Osteocyte (in vitro differentiated cells): ENCODE results near the gene SHROOM3. TPM values are rescaled to one million over a fixed set of nuclear protein-coding genes. Genes with fewer than 3 reads are reported as not detected.

Source experiments
- DNase-seq: peaks from one replicate; pipeline ENCODE4 v3.0.0; 2021; ENCODE audit warnings: mixed read lengths; ENCODE audit not compliant: unreplicated experiment; ENCODE audit errors: extremely low spot score
- H3K27ac Mint-ChIP-seq: one replicate; pipeline ENCODE4 v1.8.0; 2021; ENCODE audit warnings: mild to moderate bottlenecking, mixed read lengths; ENCODE audit not compliant: unreplicated experiment
- H3K27me3 Mint-ChIP-seq: one replicate; pipeline ENCODE4 v1.8.0; 2021; ENCODE audit warnings: mixed read lengths; ENCODE audit not compliant: unreplicated experiment
- H3K36me3 Mint-ChIP-seq: one replicate; pipeline ENCODE4 v1.8.0; 2021; ENCODE audit warnings: mixed read lengths; ENCODE audit not compliant: unreplicated experiment
- H3K4me1 Mint-ChIP-seq: one replicate; pipeline ENCODE4 v1.8.0; 2021; ENCODE audit warnings: mixed read lengths; ENCODE audit not compliant: unreplicated experiment
- H3K4me3 Mint-ChIP-seq: one replicate; pipeline ENCODE4 v1.8.0; 2021; ENCODE audit warnings: mild to moderate bottlenecking, moderate library complexity, mixed read lengths; ENCODE audit not compliant: unreplicated experiment
- H3K9me3 Mint-ChIP-seq: one replicate; pipeline ENCODE4 v1.8.0; 2021; ENCODE audit warnings: mixed read lengths; ENCODE audit not compliant: unreplicated experiment
- total RNA-seq: library from RNA; stranded (reverse); gene quantifications from 2 replicates; pipeline ENCODE4 v1.2.1, GENCODE V29; 2021
- TF ChIP-seq, protein P1 (sequence below): fragments of 200-600 bp; sonication (generic); IDR thresholded peaks from 2 replicates; pipeline ENCODE4 v1.5.0; 2021; ENCODE audit warnings: antibody characterized with exemption, mild to moderate bottlenecking, moderate library complexity

Gene SHROOM3
- total RNA-seq, 1 donor from 2014 or later: 4.8 TPM

DNA sequence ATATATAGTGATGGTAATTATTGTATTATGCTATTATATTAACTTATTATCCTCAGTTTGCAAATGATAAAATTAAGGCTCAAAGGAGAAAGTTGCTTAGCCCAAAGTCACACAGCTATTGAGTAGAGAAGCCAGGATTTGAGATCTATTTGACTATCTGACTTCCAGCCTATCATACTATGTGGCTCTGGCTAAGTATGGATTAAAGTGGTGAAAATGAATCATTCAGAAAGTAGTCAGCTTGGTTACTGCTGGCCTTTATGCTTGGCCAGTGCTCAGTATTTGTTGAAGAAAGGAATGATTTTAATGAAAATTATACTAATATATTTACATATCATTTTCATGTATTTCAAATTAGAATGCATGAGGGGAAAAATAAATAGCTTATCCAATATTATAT, 219.8 kb downstream of the SHROOM3 start:
- Mint-ChIP-seq H3K27me3 (no peaks in the 10 kb centered on the region), H3K9me3 (peaks cover 3% of the 10 kb centered on the region), H3K4me1 (peaks cover 38% of the 10 kb centered on the region), H3K27ac (no peak overlapping the region), H3K36me3 (no peaks in the 10 kb centered on the region), H3K4me3 (no peak overlapping the region)
- TF ChIP-seq, protein P1, sequence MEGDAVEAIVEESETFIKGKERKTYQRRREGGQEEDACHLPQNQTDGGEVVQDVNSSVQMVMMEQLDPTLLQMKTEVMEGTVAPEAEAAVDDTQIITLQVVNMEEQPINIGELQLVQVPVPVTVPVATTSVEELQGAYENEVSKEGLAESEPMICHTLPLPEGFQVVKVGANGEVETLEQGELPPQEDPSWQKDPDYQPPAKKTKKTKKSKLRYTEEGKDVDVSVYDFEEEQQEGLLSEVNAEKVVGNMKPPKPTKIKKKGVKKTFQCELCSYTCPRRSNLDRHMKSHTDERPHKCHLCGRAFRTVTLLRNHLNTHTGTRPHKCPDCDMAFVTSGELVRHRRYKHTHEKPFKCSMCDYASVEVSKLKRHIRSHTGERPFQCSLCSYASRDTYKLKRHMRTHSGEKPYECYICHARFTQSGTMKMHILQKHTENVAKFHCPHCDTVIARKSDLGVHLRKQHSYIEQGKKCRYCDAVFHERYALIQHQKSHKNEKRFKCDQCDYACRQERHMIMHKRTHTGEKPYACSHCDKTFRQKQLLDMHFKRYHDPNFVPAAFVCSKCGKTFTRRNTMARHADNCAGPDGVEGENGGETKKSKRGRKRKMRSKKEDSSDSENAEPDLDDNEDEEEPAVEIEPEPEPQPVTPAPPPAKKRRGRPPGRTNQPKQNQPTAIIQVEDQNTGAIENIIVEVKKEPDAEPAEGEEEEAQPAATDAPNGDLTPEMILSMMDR: no peak
- no peak for DNase-seq

DNA sequence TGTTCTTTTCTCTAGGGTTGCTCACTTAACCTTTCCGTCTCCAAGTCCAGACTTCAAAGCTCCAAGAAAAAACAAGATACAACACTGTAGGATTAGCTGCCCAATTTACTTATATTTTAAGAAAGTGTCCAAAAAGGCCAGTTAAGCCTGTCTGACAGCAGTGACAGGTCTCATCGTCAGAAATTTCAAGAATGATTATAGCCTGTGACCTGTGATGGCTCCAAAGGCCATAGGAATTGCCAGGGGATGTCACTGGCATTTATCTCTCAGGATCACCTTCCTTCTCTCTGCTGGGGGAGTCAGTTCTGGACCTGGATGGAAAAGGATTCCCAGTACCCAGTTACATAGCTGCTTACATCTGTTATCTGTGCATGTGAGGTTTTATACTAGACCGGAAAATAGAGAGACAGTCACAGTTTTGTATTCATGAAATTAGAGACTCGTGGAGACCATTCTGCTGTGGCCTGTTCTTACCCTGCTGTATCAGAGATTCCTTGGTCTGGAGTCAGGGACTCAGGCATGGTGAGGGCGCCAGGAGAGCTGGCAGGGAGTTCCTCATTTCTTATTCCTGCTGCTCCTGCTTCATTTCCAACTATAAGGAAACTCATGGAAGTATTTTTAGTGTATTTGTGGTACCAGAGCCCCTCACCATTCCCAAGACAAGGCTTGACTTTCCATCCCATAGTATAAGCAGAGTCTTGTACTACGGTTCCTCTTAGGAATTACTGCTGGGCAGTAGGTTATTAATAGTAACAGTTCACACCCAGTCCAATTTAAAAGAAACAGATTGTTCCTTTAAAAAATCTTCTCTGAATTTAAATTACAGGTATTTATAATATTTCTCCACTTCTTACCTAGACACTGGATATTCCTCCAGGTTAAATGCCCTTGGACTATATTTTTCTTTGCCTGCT, 220.8 kb downstream of the SHROOM3 start:
- TF ChIP-seq, protein P1: no peak
- Mint-ChIP-seq H3K36me3 (no peaks in the 10 kb centered on the region), H3K4me1 (peaks cover 40% of the 10 kb centered on the region), H3K27ac (peak overlapping the region; percentile 27), H3K4me3 (no peak overlapping the region), H3K27me3 (no peaks in the 10 kb centered on the region), H3K9me3 (no peaks in the 10 kb centered on the region)
- no peak for DNase-seq

DNA sequence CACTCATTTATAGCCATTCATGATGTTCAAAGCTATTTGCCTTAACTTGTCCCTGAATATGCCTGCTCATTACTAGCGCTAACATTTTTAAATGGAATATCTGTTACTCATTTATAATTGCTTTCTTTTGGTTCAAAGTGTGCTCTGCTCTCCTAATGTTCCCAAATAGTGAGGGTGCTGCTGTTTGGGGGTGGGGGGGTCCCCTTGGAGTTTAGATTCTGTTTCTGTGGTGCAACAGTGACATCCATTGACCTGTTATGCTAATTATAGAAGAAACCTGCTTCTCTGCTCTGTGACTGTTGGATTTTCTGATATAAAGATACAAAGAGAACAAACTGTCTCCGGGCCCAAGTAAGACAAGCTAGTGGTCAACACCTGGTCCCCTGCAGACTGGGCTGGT, 222.4 kb downstream of the SHROOM3 start:
- Mint-ChIP-seq H3K4me3 (no peak overlapping the region), H3K4me1 (peaks cover 40% of the 10 kb centered on the region), H3K27me3 (no peaks in the 10 kb centered on the region), H3K9me3 (no peaks in the 10 kb centered on the region), H3K36me3 (no peaks in the 10 kb centered on the region), H3K27ac (no peak overlapping the region)
- TF ChIP-seq, protein P1: no peak
- DNase-seq: no peak

DNA sequence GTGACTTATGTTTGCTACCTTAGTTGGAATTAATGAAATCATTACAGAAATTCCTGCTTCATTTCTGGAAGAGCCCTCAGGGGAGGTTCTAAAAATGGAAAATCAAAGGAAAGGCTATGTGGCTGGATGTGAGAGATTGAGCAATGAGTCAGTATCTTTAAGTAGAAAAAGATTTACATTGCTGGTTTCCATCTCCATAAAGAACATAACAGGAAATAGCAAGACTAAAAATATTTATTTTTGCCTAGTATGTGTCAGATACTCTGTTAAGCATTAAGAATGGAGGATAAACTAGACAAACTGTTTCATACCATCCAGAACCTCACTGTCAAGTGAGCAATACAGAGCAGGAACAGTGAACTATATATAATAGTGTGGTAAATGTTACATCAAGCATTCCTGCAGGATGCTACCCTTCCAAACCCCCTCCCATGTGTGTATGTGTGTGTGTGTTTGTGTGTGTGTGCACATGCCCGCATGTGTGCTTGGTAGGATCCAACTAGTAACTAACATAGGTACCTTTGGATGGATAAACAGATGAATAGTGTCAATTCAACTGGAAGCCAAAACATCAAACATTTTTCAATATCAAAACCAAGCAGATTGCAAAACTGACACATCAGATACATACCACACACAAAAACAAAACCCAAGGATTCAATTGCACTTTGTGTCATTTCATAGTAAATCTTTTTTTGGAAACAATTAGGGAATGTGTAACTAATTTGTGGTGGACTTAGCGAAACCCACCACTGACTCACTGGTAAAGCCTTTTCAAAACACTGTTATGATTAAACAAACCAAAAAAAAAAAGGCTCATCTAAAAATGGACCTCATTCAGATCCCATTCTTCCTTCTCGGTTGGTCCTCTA, 223.4 kb downstream of the SHROOM3 start:
- H3K27ac Mint-ChIP-seq: peak overlapping the region; percentile 86
- no peaks in the 10 kb centered on the region for H3K36me3 Mint-ChIP-seq
- no peak overlapping the region for H3K4me3 Mint-ChIP-seq
- peaks cover 40% of the 10 kb centered on the region for H3K4me1 Mint-ChIP-seq
- H3K27me3 Mint-ChIP-seq: no peaks in the 10 kb centered on the region
- no peak for DNase-seq
- H3K9me3 Mint-ChIP-seq: no peaks in the 10 kb centered on the region
- TF ChIP-seq, protein P1: no peak

DNA sequence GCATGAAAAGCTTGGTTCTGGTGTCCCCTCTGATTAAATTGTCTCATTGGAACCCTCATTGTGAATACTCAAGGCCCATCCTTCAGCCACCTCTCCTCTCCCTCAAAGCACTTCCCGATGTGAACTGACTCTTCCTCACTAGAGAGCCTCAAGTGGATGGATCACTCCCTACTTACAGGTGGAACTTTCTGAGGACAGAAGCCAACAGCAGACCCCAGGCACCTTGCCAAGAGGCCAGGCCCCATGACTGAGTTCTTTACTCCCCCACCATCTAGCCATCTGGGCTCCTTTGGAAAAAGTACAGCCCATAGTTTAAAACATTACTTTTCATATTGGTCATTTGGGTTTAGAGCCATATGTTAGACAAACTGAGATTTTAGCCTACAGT, 224.1 kb downstream of the SHROOM3 start:
- peak overlapping the region; percentile 86 for H3K27ac Mint-ChIP-seq
- H3K9me3 Mint-ChIP-seq: no peaks in the 10 kb centered on the region
- no peaks in the 10 kb centered on the region for H3K36me3 Mint-ChIP-seq
- no peaks in the 10 kb centered on the region for H3K27me3 Mint-ChIP-seq
- DNase-seq: no peak
- TF ChIP-seq, protein P1: no peak
- H3K4me1 Mint-ChIP-seq: peaks cover 40% of the 10 kb centered on the region
- H3K4me3 Mint-ChIP-seq: no peak overlapping the region
